Epidermal melanocyte (primary cell): Measurements from ENCODE around the gene CPA4.

Source experiments
- DNase-seq: peaks from one replicate; pipeline ENCODE4 v3.0.0; 2011; ENCODE audit warnings: low spot score; ENCODE audit not compliant: insufficient read length

The CPA4 gene

GRCh38 chr7:130274983-130275591 is 17.9 kb upstream of the CPA4 start:
- no peak for DNase-seq

GRCh38 chr7:130275826-130276297 is 17.1 kb upstream of the CPA4 start:
- no peak for DNase-seq

DNA sequence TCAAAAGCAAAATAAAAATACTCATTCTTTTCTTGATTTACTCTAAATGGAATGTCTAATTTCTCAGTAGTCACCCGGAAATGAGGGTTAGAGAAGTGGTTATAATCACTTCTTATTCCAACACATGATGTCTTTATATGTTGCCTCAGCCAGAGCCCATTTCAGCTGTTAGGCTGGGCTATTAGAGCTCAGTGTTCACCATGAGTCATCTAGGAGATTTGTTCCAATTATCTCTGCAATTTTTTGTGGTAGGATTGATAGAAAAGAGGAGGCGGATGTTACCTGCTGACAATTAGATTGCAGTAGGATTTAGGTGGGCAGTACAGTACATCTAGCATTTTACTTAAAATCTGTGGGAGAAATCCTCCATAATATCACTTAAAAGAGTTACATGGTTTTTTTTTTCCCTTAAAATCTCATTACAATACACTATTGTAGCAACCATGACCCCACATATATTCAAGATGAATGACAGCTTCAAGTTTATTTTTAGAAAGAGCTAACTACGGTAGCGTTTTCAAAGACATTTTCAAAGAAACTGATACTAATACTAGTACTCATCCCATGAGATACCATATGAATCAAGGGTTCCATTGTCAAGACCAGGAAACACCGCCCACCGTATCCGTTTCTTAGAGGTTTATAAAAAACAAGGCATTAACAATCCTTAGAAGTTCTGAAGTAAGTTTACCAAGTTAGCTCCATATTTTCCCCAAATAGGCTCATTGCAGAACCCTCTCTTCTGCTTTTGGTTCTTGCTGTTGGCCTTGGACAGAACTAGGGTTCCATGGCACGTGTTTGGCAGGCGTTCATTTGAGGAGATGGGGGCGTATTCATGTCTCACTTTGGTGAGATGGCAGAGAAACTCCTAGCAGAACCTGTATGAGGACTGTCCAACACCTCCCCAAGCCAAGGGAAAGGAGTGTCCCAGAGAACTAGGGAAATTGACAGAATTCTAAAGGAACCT is 15.9 kb upstream of the CPA4 start:
- no peak for DNase-seq

DNA sequence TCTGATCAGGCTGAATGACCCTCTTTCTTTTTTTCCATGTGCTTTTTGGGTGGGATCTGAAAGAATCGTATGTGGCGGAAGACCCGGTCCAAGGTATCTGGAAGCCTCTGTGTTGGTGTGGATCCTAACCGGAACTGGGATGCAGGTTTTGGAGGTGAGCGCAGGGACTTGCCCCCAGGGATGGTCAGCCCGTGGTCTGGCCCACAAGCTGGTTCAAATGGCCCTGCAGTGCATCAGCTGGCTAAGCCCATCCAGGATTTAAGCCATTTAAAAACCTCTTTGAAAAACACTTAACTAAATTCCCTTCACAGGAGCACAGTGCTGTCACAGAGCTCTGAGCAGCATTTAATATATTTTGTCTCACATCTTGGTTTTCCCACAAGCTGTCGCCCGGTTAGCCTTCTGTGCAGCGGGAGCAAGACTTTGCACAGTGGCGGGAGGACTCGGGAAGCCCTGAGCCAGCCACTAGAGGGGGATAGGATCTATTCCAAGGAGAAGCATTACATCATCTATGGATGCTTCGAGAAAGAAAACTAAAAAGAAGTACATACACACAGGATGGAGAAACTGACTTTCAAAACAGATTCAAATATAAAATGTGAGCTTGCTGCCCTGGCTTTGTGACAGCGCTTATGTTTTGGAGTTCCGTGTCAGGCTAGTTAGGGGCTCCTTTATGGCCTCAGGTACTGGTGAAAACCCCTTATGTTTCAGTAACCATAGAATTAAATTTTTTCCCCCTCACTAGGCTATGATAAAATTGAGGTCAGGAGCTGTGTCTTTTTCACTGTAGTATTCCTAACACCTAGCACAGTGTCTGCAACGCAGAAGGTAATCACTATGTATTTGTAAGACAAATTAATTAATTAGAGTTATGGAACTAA is 15.0 kb upstream of the CPA4 start:
- no peak for DNase-seq

DNA sequence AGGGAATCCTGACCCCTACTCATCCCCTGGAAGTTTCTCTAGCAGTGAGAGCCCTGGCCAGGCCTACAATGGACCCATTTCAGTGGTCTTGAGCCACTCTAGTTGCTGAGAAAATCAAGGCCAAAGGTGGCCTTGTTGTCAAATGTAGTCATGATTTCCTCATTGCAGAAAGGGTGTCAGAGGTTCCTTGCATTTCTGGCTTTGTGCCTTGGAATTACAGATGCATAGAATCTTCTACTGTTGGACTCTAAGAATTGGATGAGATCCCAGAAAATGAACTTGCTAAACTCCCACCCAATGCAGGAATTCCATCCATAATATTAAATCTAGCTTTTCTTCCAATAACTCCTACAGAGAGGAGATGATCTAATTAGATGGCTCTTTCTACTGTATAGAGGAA is 14.1 kb upstream of the CPA4 start:
- DNase-seq: no peak

DNA sequence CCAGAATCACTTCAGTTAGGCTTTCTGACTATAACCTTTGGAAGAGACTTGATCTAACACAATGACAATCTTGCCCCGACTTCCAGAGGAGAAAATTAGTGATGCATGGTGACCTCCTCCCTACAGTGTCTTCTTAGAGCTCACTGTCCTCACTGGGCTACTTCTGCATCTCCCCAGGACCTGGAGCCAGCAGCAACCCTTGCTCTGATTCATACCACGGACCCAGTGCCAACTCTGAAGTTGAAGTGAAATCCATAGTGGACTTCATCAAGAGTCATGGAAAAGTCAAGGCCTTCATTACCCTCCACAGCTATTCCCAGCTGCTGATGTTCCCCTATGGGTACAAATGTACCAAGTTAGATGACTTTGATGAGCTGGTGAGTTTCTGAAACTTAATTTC is 13.7 kb upstream of the CPA4 start:
- DNase-seq: no peak

- DNase-seq: no peak
Observed at GRCh38 chr7:130279906-130280305, 13.1 kb upstream of the CPA4 start.

DNA sequence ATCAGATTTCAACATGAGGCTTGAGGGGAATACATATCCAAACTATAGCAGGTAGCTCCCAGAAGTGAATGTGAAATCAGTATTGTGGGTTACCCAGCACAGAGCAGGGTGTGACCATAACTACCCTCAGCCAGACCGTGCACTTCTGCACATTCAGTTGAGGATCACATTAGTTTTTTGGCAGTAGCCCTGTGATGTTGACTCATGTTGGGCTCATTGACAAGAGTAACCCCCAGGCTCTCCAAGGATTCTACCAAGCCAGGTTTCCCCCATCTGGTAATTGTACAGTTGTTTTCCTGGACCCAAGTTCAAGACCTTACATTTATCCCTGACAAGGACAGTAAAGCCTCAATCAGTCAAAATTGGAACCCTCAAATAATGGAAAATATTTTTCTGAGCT is 11.7 kb upstream of the CPA4 start:
- DNase-seq: no peak

DNA sequence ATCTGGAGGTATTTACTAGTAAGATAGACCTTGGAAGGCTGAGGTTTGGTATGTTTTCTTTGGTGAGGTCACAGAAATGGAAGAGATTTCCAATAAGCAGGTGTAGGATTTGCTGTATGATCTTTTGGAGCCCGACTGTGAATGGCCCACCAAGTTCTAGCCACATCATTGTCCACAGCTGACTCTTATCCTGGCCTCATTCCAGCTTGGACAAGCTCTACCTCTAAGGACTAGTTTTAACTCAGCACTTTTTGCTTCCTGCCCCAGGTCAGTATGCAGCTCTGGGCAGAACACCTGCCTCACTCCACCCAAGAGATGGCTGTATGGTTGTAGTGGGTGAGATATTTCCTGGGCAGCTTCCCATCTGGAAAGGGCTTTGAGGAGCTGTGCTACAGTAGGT is 6.1 kb upstream of the CPA4 start:
- no peak for DNase-seq

GRCh38 chr7:130288168-130288567 is 4.8 kb upstream of the CPA4 start:
- DNase-seq: no peak

DNA sequence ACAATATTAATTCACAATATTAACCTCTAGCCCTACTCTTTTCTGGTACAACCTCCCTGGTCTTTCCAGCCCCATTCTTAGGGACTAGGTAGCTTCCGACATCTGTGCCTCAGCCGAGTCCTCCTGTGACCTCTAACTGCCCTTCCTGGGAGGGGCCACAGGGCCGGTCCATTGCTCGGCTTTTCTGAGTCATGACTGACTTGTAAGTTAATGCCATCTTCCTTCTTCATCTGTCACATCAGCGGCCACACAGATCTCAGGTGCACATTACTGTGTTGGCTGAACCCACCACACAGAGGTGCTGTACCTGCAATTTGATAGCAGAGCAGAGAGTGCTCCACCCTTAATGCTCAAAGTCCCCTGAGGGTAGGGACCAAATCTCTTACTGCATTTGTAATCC is 4.1 kb upstream of the CPA4 start:
- no peak for DNase-seq

DNA sequence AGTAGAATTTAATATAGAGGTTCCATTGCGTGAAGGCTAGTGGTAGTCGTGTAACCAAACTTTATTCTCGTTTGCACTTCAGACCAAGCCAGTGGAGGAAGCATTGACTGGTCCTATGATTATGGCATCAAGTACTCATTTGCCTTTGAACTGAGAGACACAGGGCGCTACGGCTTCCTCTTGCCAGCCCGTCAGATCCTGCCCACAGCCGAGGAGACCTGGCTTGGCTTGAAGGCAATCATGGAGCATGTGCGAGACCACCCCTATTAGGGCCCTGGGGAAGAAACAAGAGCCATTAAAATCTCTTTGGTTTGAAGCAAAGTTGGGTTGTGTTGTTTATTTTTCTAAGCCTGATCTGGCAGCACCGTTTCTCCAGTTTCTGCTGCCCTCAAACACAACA is 3.5 kb upstream of the CPA4 start:
- DNase-seq: no peak

GRCh38 chr7:130290745-130291144 is 2.2 kb upstream of the CPA4 start:
- DNase-seq: no peak

- no peak for DNase-seq
Observed at GRCh38 chr7:130293521-130293920, 560 bp downstream of the CPA4 start.

- DNase-seq: no peak
Observed at GRCh38 chr7:130294314-130294713, 1.4 kb downstream of the CPA4 start.

DNA sequence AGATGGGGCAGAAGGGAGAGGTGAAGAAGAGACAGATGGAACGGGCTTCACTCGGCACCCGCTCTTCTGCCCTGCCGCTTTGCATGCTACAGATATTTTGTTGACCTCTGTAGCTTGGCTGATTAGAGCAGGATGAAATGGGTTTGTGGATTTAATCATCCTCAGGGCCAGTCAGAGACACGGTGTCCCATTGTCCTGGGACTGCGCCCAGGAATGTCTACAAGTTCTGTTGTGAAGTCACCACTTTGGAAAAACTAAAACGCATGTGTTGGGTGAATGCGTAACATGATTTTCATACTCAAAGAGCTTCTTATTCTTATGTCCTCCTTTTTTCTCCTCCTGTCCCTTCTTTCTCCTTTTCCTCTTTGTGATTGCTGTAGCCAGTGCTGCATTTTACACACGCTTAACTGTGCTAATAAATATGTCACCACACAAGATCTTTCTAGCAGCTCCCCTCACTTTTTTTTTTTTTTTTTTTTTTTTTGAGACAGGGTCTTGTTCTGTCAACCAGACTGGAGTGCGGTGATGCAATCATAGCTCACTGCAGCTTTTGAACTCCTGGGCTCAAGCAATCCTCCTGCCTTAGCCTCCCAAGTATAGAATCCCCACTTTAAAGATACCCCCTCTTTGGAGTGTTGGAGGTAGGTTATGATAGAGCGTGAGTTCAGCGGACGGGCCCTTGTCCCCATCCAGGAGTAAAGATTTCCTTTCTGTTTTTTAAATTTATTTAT is 3.4 kb downstream of the CPA4 start:
- no peak for DNase-seq

GRCh38 chr7:130297628-130298543 is 4.9 kb downstream of the CPA4 start:
- no peak for DNase-seq

DNA sequence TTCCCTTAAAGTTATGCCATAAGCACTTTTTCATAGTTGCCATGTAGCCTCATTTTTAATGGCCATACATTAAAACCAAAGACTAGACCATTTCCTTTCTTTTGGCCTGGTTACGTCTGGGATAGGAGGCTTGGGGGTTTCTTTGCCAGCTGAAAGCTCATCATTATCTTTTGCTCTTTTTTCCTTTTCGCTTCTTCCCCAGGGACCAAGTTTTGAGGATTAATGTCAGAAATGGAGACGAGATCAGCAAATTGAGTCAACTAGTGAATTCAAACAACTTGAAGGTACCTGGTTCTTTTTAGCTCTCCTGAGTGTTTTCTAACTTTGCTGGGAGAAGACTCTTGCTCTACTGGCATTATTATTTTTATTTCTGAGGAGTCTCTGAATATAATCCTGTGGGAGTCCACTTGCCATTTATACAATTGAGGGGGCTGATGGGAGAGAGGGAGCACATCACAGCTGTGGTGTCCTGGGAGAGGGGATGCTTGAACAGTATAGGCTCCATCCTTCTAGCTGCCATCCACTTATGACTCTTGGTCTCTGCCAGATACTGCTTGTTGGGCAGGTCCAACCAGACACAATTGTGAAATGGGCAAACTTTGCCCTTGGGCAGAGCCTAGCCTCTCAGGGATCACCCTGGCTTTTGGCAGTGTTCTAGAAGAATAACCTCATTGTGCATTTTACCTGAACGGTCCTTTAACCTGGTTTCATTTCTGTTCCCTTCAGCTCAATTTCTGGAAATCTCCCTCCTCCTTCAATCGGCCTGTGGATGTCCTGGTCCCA is 5.8 kb downstream of the CPA4 start:
- DNase-seq: no peak

DNA sequence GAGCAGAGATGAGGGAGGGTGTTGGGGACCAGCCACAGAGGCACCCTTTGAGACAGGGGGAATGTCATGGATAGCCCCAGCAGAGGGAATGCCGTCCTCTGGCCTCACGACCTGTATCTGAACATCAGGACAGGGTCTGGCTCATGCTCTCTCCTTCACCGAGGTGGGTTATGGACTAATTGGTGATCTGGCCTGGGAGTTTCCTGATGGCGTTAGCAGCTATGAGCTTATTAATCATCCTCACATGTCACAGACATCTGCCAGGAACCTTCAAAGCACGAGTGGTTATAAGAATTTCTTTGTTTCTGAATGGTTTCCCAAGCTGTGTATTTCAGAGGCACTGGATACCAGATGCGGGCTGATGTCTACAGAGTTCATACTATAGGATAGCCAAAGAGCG is 6.9 kb downstream of the CPA4 start:
- DNase-seq: no peak
